ENCODE data around the gene NFKBIE. TPM values are rescaled to one million over a fixed set of nuclear protein-coding genes. Genes with fewer than 3 reads are reported as not detected.
A peak's percentile ranks its signal among the peaks of the same experiment; 100 is the strongest.
"Not testable (repeated sequence)": the region's sequence is repeated elsewhere in the genome, so short reads cannot be mapped to it uniquely, and the experiment has no call there.

NFKBIE gene
- total RNA-seq, result 23.8 and 25.1 TPM in 2 replicates

GRCh38 chr6:44265007-44265721 lies at the start of gene NFKBIE:
NFKBIE (minus strand) TSS chr6:44265551; CDS start chr6:44265346, 205 bp downstream.
- Mint-ChIP-seq H3K4me1 (ENCODE audit: low read depth) (peaks cover 43% of the 10 kb centered on the region), H3K27ac (peak within 1 kb of the TSS; percentile 91), H3K27me3 (ENCODE audit: low read depth) (peaks cover 18% of the 10 kb centered on the region), H3K36me3 (ENCODE audit: low read depth) (peaks cover 39% of the 10 kb centered on the region), H3K9me3 (no peaks in the 10 kb centered on the region), H3K4me3 (ENCODE audit: low read depth) (peak within 1 kb of the TSS; percentile 97)
- DNase-seq (ENCODE audit: low spot score), result peak; percentile 89
- intact Hi-C loops (cut with micrococcal nuclease), result loop anchor here (1.0 to 10.0 kb wide), 6 partner anchors 8 to 190 kb away; partner anchors contain the start of genes AARS2, CDC5L, MRPL14 and SLC35B2

- Mint-ChIP-seq H3K4me1 (ENCODE audit: low read depth) (peaks cover 12% of the 10 kb centered on the region), H3K27me3 (ENCODE audit: low read depth) (peaks cover 18% of the 10 kb centered on the region), H3K36me3 (ENCODE audit: low read depth) (peaks cover 23% of the 10 kb centered on the region)
- H3K27ac Mint-ChIP-seq; H3K4me3 Mint-ChIP-seq (ENCODE audit: low read depth); intact Hi-C loops (cut with micrococcal nuclease); H3K9me3 Mint-ChIP-seq; DNase-seq (ENCODE audit: low spot score): not testable (repeated sequence)
Measured at GRCh38 chr6:44314657-44315056, 49.3 kb upstream of the NFKBIE start.

GRCh38 chr6:44312901-44313788 lies 47.8 kb upstream of the NFKBIE start, which contains the start of gene AARS2:
AARS2 (minus strand) TSS chr6:44313347; CDS start chr6:44313323, 24 bp downstream.
- intact Hi-C loops (cut with micrococcal nuclease), result loop anchor here (2.0 kb wide), 2 partner anchors 36 to 48 kb away; partner anchors contain the start of gene NFKBIE
- peaks cover 32% of the 10 kb centered on the region for H3K36me3 Mint-ChIP-seq (ENCODE audit: low read depth)
- peaks cover 4% of the 10 kb centered on the region for H3K27me3 Mint-ChIP-seq (ENCODE audit: low read depth)
- peak; percentile 88 for DNase-seq (ENCODE audit: low spot score)
- H3K4me1 Mint-ChIP-seq (ENCODE audit: low read depth), result peaks cover 12% of the 10 kb centered on the region
- H3K9me3 Mint-ChIP-seq, result no peaks in the 10 kb centered on the region
- peak within 1 kb of the TSS; percentile 95 for H3K27ac Mint-ChIP-seq
- H3K4me3 Mint-ChIP-seq (ENCODE audit: low read depth), result peak within 1 kb of the TSS; percentile 99

GRCh38 chr6:44311767-44312166 lies 46.4 kb upstream of the NFKBIE start:
- peaks cover 37% of the 10 kb centered on the region for H3K36me3 Mint-ChIP-seq (ENCODE audit: low read depth)
- intact Hi-C loops (cut with micrococcal nuclease), result loop anchor here (2.0 kb wide), 2 partner anchors 35 to 47 kb away; partner anchors contain the start of gene NFKBIE
- H3K4me1 Mint-ChIP-seq (ENCODE audit: low read depth), result peaks cover 12% of the 10 kb centered on the region

GRCh38 chr6:44311304-44311703 lies 46.0 kb upstream of the NFKBIE start:
- intact Hi-C loops (cut with micrococcal nuclease), result no loop called here
- H3K4me1 Mint-ChIP-seq (ENCODE audit: low read depth), result peaks cover 12% of the 10 kb centered on the region
- no peak for DNase-seq (ENCODE audit: low spot score)
- peak overlapping the region; percentile 99 for H3K4me3 Mint-ChIP-seq (ENCODE audit: low read depth)
- peaks cover 37% of the 10 kb centered on the region for H3K36me3 Mint-ChIP-seq (ENCODE audit: low read depth)
- no peak overlapping the region for H3K27ac Mint-ChIP-seq
- H3K9me3 Mint-ChIP-seq, result no peaks in the 10 kb centered on the region
- peaks cover 3% of the 10 kb centered on the region for H3K27me3 Mint-ChIP-seq (ENCODE audit: low read depth)

More at GRCh38 chr6:44311767-44312166, 46.4 kb upstream of the NFKBIE start:
- H3K9me3 Mint-ChIP-seq, result no peaks in the 10 kb centered on the region
- H3K4me3 Mint-ChIP-seq (ENCODE audit: low read depth), result peak overlapping the region; percentile 99
- peak overlapping the region; percentile 11 for H3K27ac Mint-ChIP-seq
- no peak for DNase-seq (ENCODE audit: low spot score)
- H3K27me3 Mint-ChIP-seq (ENCODE audit: low read depth), result peaks cover 3% of the 10 kb centered on the region

- H3K27me3 Mint-ChIP-seq (ENCODE audit: low read depth), result peaks cover 2% of the 10 kb centered on the region
- peaks cover 44% of the 10 kb centered on the region for H3K36me3 Mint-ChIP-seq (ENCODE audit: low read depth)
- intact Hi-C loops (cut with micrococcal nuclease), result no loop called here
- no peak overlapping the region for H3K4me3 Mint-ChIP-seq (ENCODE audit: low read depth)
- H3K9me3 Mint-ChIP-seq, result no peaks in the 10 kb centered on the region
- no peak overlapping the region for H3K27ac Mint-ChIP-seq
- H3K4me1 Mint-ChIP-seq (ENCODE audit: low read depth), result peaks cover 12% of the 10 kb centered on the region
- DNase-seq (ENCODE audit: low spot score), result no peak
Measured at GRCh38 chr6:44310241-44310640, 44.9 kb upstream of the NFKBIE start.

- Mint-ChIP-seq H3K27ac (no peak overlapping the region), H3K27me3 (ENCODE audit: low read depth) (no peaks in the 10 kb centered on the region), H3K4me3 (ENCODE audit: low read depth) (no peak overlapping the region), H3K36me3 (ENCODE audit: low read depth) (peaks cover 49% of the 10 kb centered on the region), H3K9me3 (no peaks in the 10 kb centered on the region), H3K4me1 (ENCODE audit: low read depth) (peaks cover 12% of the 10 kb centered on the region)
- DNase-seq (ENCODE audit: low spot score), result no peak
- intact Hi-C loops (cut with micrococcal nuclease), result no loop called here
Measured at GRCh38 chr6:44309631-44310030, 44.3 kb upstream of the NFKBIE start.

- intact Hi-C loops (cut with micrococcal nuclease), result no loop called here
- DNase-seq (ENCODE audit: low spot score), result no peak
- no peak overlapping the region for H3K4me3 Mint-ChIP-seq (ENCODE audit: low read depth)
- H3K27me3 Mint-ChIP-seq (ENCODE audit: low read depth), result no peaks in the 10 kb centered on the region
- peaks cover 12% of the 10 kb centered on the region for H3K4me1 Mint-ChIP-seq (ENCODE audit: low read depth)
- H3K9me3 Mint-ChIP-seq, result no peaks in the 10 kb centered on the region
- no peak overlapping the region for H3K27ac Mint-ChIP-seq
- peaks cover 51% of the 10 kb centered on the region for H3K36me3 Mint-ChIP-seq (ENCODE audit: low read depth)
Measured at GRCh38 chr6:44309092-44309491, 43.7 kb upstream of the NFKBIE start.

GRCh38 chr6:44307217-44307616 lies 41.9 kb upstream of the NFKBIE start:
- Mint-ChIP-seq H3K27ac (no peak overlapping the region), H3K27me3 (ENCODE audit: low read depth) (no peaks in the 10 kb centered on the region), H3K9me3 (no peaks in the 10 kb centered on the region), H3K4me3 (ENCODE audit: low read depth) (no peak overlapping the region), H3K4me1 (ENCODE audit: low read depth) (peaks cover 7% of the 10 kb centered on the region), H3K36me3 (ENCODE audit: low read depth) (peaks cover 67% of the 10 kb centered on the region)
- intact Hi-C loops (cut with micrococcal nuclease), result no loop called here
- DNase-seq (ENCODE audit: low spot score), result no peak

- Mint-ChIP-seq H3K4me1 (ENCODE audit: low read depth) (peaks cover 3% of the 10 kb centered on the region), H3K36me3 (ENCODE audit: low read depth) (peaks cover 69% of the 10 kb centered on the region), H3K27me3 (ENCODE audit: low read depth) (no peaks in the 10 kb centered on the region), H3K4me3 (ENCODE audit: low read depth) (no peak overlapping the region), H3K9me3 (no peaks in the 10 kb centered on the region), H3K27ac (no peak overlapping the region)
- DNase-seq (ENCODE audit: low spot score), result no peak
- intact Hi-C loops (cut with micrococcal nuclease), result no loop called here
Measured at GRCh38 chr6:44306710-44307109, 41.4 kb upstream of the NFKBIE start.

GRCh38 chr6:44305200-44305725 lies 39.9 kb upstream of the NFKBIE start:
- no peak overlapping the region for H3K27ac Mint-ChIP-seq
- peaks cover 67% of the 10 kb centered on the region for H3K36me3 Mint-ChIP-seq (ENCODE audit: low read depth)
- H3K4me3 Mint-ChIP-seq (ENCODE audit: low read depth), result no peak overlapping the region
- DNase-seq (ENCODE audit: low spot score), result no peak
- intact Hi-C loops (cut with micrococcal nuclease), result loop anchor here (2.0 kb wide), 1 partner anchor 36 kb away; no protein-coding TSS in a partner anchor
- H3K27me3 Mint-ChIP-seq (ENCODE audit: low read depth), result no peaks in the 10 kb centered on the region
- no peaks in the 10 kb centered on the region for H3K4me1 Mint-ChIP-seq (ENCODE audit: low read depth)
- no peaks in the 10 kb centered on the region for H3K9me3 Mint-ChIP-seq
